GM19467 (cell line): ENCODE results near the gene RNF217.
"Not testable (repeated sequence)": the region's sequence is repeated elsewhere in the genome, so short reads cannot be mapped to it uniquely, and the experiment has no call there.

Experiments used
- ATAC-seq: cut with Tn5 transposase; IDR thresholded peaks from one replicate; pipeline ENCODE4 v1.9.1; 2021; ENCODE audit warnings: mild to moderate bottlenecking, moderate library complexity; ENCODE audit not compliant: unreplicated experiment

RNF217 gene

DNA sequence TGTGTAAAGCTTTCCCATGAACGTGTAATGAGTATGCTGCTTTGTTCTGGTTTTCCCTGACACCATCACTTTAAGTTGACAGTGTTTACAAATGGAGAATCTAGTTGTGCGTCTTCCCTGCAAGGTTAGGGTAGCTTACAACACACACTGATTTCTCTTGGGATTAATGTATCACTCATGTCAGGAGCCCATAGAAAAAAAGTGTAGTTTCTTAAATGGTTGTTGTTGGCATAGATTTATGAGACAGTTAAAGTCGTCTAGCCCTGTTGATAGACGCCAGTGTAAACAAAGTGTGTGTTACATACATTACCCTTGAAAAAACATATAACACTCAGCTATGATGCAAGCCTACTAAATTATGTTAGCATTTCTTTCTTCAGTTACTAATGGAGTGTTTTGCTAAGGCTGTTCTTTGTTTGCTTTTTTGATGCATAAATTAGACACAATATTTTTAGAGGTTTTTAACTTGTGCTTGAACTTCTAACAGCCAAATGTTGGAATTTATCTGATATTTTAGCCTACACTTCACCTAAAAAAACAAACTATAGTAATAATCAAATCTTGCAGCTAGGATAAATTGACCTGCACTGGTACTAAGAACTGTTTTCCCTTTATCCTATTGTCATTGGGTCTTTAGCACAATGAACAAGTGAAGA is 88.6 kb downstream of the RNF217 start:
- ATAC-seq, result no peak

DNA sequence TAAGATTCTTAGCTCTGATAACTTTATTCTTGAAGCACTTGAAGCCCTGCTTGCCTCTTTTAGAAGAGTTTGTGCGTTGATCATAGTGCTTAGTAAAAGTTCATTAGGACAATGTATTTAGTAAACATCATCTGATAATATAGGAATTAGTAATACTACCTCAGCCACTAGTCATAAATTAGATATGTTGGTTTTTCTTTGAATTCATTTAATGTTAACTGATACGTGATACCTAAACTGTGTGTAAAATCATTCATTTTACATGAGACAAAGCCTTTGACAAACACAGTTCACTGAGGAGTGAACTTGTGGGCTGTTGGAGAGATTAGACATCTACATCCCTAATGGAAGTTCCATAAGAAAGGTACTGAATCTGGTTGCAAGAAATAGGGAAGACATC is 91.6 kb downstream of the RNF217 start:
- ATAC-seq, result no peak

DNA sequence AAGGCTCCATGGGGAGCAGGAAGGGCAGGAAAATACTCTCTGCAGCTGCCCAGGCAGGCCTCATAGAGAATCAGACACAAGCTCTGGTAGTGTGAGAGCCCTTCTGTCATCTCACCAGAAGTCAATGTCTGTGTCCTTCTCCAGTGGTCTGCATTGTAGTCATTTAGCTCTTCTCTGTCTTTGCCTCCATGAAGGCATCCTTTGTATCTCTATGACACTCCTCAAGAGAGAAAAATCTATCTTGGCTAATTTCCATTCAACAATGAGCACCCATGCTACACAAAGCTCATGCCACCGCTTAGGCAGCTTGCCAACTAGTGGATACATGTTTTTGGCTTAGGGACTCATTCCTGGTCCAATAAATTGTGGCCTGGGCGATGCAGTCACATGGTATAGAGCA is 92.1 kb downstream of the RNF217 start:
- ATAC-seq, result no peak

DNA sequence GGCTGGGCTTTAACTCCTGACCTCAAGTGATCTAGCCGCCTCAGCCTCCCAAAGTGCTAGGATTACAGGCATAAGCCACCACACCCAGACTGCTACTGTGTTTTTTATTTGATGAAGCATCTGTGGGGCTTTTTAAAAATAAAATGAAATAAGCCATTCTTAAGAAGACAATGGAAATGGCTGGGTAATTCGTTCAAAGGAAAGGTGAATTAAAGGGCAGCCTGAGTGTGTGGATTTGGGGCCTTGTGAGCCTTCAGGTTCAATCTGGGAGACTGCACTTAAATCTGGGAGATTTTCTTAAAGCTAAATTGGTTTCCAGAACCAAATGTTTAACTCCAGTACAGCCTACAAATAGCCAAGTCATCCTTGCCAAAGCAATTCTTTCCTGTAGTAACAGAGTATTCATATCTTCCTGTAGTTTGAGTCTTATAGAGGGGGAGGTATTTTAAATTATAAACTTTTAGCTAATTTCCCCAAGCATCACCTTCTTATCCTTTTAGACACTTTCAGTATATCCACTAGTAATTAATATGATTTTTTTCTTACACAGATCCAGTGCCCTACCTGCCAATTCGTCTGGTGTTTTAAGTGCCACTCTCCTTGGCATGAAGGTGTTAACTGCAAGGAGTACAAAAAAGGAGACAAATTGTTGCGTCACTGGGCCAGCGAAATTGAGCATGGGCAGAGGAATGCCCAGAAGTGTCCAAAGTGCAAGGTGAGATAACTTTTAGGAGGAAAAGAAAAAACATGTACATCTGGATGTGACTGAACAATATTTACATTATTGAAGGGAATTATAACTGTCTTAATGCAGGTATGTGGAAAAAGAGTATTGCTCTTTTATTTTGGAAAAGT is 95.4 kb downstream of the RNF217 start:
- ATAC-seq, result no peak

DNA sequence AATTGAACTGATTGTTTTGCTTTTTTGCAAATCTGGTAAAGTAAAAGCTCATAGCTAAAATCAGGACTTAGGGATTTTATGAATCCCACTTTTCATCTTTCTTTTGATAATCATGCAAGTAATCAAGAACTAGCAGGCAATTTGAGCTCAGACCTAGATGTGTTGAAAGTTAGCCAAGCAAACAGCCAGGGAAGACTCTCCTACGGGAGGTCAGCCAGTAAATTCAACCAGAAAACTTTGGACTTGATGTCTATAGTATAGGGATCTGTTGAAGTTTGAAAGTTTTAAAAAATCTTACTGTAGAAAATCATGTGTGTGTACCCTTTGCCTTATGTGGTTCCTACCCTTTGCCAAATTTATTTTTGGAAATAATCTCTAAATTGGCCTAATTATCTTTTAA is 96.3 kb downstream of the RNF217 start:
- ATAC-seq, result no peak

DNA sequence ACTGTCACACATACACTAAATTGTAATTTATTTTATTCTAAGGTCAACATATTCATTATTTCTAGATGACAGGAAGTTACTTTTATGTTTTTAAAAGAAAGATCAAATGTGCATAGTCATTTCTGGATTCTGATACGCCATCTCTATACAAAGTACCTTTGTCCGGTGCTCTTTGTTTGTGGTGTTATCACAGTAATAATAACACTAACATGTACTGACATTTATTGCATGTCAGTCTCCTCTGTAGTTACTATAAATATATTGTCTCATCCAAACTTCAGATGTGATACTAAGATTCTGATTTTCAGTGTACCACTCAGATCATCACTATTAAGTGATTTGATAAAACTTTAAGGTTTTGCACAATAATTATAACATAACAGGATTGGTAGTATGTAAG is 101.1 kb downstream of the RNF217 start:
- no peak for ATAC-seq

DNA sequence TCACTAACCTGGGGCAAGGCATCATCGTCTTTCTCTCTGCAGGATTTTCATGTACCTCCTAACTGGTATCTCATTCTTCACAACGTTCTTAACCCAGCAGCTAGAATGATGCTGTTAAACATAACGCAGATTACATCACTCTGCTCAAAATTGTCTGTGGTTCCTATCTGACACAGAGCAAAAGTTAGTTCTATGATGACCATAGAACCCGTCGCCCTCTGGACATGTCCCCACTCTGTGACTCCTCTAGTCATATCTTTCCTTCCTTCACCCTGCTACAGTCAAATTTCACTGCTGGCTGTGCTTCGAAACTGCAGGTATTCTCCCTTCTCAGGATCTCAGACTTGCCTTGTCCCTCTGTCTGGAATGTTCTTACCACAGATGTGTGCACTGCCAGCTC is 103.9 kb downstream of the RNF217 start:
- ATAC-seq, result no peak

DNA sequence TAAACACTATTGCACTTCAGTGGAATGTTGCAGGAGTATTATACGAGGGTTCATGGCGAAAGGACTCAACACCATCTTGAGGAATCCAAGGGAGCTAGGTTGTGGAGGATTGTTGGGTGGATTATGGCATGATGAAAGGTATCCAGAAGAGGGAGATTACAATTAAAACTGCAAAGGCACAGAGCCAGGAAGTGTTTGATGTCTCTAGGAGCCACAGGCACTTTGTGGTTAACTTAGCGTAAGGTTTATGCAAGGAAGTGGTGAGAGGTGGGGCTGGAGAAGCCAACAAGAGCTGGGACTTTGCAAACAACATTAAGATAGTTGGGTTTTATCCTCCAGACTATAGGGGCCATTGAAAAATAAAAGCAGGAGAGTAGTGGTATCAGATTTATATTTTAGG is 104.7 kb downstream of the RNF217 start:
- ATAC-seq, result no peak

DNA sequence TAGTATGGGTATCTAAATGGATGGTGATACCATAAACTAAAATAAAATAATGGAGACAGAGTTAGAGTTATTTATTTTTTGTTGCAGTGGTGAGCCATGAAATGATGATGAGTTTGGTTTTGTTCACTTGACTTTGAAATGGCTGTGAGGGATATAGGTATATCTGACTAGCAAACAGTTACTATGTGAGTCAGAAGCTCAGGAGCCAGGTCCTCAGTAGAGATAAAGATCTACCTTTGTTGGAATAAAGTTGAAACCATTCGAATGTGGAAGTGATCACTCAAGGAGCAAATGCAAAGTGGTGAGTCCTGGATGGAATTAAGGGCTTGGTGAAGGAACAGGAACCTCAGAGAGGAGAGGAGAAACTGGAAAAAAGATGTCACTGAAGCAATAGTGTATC is 105.3 kb downstream of the RNF217 start:
- ATAC-seq, result no peak

DNA sequence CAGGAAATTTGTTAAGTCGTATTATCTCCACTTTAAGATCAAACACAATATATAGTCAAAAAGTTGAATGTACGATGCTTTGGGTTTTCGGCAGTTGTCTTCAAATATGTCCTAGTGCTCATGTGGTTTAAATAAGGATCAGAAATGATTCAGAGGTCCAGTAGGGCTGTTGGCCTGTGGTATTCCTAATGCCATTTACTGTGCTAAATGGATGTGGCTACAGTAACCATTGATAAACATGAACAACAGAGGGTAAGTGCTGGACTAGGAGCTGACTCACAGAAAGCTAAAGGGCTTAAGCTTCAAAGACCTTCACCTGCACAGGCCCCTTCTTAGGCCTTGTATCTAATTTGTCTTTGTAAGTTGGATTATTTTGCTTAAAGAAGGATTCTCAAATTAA is 110.8 kb downstream of the RNF217 start:
- no peak for ATAC-seq

DNA sequence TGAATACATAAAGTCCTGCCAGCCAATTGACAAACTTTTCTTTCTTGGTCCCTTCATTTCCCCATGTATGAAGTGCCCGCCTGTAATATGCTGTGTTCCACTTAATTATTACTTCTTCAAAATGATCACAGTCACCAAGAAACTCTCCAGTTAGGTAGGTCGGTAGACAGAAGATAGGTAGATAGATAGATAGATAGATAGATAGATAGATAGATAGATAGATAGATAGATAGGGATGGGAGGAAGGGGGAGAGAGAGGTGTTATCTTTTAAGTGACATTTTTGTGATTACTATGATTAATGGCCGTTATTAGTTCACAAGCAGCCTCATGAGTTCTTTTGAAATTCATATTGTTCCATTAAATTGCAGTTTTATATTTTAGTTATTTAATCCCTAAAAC is 111.9 kb downstream of the RNF217 start:
- no peak for ATAC-seq

DNA sequence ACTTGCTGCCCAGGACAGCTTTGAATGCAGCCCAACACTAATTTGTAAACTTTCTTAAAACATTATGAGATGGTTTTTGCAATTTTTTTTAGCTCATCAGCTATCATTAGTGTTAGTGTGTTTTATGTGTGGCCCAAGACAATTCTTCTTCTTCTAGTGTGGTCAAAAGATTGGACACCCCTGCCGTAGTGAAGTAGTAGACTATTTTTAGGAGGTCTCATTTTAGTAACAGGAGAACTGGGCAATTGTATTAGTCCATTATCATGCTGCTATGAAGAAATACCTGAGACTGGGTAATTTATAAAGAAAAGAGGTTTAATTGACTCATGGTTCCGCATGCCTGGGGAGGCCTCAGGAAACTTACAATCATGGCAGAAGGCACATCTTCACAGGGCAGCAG is 112.8 kb downstream of the RNF217 start:
- not testable (repeated sequence) for ATAC-seq

DNA sequence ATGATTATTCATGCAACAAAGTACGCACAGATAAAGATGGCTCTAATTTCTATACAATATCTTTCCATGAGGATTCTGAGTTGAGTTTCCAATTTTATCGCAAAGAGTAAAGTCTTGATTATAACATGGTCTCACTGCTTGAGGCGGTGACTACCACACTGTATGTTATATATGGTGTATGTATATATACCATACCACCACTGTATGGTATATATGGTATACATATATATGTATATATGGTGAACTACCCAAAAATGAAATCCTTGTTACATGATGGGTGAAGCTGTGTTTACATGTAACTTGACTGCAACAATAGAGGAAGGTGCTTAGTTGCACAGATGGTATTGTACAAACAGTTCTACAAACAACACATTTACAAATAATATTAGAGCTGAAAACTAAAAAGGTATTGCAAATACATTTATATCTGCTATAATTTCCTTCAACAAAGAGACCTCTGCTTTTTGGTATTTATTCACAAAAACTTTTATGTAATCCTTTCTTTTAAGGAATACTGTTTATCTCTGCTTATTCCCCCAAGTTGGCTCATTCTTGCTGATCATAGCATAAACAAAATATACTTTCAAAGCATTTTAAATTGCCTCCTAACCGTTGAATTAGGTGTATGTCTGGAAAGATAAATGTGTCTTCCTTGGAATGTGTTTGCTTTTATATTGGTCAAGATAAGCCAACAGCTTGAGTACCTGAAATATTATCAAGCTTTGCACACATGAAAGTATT is 113.7 kb downstream of the RNF217 start:
- ATAC-seq, result no peak

DNA sequence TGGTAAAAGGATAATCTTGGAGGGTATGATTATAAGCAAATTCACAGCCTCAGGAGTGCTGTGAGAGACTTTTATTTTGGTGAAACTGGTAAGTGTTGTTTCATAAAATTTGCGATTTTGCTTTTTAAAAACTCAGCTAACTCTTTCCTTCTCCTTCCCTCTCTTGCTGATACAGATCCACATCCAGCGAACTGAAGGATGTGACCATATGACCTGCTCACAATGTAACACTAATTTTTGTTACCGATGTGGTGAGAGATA is 114.2 kb downstream of the RNF217 start:
- no peak for ATAC-seq

DNA sequence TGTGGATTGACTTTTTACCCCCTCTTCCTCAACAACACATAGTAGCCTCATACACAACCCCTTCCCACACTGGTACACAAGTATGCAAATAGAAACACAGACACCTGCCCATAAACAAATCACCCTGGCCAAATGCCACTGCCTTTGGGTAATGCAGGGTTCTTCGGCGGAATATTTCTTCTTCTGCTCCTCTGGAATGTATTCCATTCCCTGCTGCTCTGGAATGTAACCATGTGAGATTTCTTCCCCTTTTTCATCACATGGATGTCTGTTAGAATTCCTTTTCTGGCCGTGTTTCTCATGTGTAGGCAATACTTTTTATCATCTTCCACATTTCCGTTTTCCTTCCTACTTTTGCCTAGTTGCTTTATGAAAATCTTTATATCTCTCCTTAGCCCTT is 115.2 kb downstream of the RNF217 start:
- ATAC-seq, result no peak

DNA sequence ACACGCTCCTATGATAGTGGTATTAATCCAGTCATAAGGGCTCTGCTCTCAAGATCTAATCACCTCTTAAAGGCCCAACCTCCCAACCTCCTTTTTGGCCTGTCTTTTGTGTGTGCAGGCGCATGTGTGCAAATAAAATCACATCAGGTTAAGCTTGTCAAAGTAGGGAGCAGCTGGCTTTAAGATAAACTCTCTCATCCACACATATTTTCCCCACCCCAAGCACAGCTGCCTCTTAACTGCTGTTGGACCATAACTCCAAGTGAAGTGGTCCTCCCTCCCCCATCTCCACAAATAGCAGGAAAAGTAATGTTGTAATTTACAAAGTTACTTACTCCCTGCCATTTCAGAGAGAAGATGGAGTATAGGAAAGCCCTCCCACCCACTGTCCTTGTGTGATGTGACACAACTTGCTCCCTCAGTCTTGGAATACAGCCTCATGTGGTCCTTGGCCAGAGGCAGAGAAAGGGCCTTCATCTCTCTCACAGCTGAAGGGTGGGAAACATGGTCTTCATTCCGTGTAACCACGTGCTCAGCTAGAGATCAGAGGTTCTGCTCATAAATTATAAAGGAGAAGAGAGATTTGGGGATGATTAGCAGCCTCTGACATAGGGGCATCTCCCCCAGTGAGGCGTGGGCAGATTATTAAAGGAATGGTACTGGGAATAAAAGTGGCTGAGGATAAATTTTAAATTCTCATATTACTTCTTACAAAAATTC is 116.5 kb downstream of the RNF217 start:
- no peak for ATAC-seq

DNA sequence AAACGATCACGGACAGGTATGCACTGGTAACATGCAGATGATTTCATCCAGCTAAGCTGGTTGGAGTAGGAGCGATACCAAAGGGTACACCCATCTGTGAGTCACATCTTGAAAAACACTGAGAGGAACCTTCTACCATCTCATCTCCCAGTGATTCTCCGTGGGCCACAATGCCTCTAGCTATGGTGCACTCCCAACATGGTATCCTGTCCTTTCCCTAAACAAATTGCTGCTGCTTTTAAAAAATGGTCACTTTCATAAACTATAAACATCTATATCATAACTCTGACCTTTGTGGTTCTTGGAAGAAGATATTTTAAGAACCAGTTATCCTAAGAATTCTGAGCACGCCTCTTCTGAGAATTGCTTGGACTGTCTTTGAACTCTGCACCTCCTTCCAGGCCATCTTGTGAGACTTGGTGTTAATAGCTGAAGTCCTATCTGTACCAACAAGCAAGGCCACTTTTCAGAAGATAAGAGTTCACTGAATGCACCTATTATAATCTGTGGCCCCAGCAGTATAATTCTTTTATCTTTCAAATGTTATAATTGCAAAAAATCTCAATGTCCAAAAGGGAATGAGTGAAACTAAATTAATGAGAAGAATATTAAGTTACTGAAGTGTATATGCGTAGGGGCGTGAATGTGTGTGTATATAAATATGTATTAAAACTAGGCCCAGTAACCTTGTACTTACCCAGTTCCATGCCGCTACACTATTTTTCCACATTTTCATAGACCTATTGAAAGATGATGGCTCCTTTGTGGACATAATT is 120.9 kb downstream of the RNF217 start:
- ATAC-seq, result no peak

DNA sequence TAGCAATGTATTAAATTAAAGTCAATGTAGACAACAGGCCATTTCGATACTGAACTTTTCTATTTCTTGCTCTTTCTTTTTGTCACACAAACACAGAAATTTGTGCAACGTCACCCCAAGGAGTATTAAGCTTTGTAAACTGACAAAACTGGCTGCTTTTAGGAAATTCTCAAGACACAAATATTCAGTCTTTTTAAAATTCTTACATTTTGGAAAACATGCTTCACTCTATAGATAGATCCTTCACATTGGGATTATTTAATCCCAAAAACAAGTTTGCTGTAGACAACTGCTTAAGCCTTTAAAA is 121.4 kb downstream of the RNF217 start:
- no peak for ATAC-seq

DNA sequence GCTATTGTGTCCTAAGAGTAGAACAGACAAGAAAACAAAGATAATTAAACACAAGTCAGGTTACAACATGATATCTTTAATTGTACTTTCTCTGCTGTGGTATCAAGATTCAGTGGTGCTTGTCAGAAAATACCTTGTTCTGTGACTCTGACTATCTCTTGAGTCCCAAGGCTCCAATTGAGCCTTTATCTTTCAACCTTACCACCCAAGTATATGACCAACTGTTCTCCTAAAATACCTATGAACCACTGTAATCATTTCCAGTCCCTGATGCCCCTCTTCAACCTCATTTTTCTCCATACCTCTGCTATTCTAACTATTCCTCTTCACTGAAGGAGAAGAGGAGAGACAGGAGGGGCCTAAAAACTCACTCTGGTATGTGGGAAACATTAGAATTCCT is 124.5 kb downstream of the RNF217 start:
- no peak for ATAC-seq

DNA sequence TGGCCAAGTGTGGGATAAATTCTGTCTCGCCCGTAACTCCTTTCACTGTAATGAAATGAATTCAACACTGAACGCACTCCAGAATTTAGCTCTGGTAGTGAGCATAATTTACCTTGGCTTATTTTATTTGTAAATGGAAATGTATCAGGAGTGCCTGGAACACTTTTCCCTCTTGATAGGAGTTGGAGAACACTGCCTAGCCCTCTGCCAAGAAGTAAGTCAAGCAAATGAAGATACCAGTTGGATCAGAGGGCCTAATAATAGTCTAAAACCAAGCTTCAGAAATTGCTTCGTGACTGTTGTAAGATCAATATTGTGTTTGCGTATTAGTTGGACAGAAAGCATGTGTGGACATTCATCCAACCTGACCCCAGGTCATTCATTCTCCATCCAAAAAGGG is 126.7 kb downstream of the RNF217 start:
- ATAC-seq, result no peak

DNA sequence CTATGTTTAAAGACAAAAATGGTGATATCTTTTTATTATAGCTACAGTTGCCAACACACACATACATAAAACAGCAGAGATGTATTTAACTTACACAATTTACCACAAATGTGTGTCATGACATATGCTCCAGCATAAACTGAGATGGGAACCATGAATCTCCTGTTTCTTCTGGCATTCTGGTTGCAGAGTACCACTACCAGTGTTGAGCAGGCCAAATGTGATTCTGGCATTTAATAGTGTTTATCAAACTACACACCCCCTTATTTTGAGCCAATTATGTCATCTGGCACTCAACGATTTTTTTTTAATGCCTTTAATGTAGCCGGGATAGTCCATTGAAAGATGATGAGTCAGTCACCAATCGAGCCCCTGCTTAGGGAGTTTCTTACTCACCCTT is 132.3 kb downstream of the RNF217 start:
- no peak for ATAC-seq
